CD14-positive monocyte (primary cell): Measurements from ENCODE around the gene NRXN3. TPM values are rescaled to one million over a fixed set of nuclear protein-coding genes. Genes with fewer than 3 reads are reported as not detected.

Experiments
- DNase-seq, 3 donors: peaks; one replicate each; pipeline ENCODE4 v3.0.0-alpha.2; 2011 to 2022
- H2AFZ ChIP-seq: 2 replicates; pipeline ENCODE4 v1.6.0; 2012; ENCODE audit warnings: mild to moderate bottlenecking, low read depth, low read length, inconsistent platforms; ENCODE audit not compliant: insufficient read depth, poor library complexity, severe bottlenecking
- H3K27ac ChIP-seq, 2 donors: 1 replicate in 1 of 2; 2 replicates in 1 of 2; pipeline ENCODE4 v1.5.1; 2012 to 2013; ENCODE audit warnings: low read length in 2 of 2, control low read depth in 1 of 2, inconsistent platforms in 1 of 2, low read depth in 1 of 2, mild to moderate bottlenecking in 1 of 2
- H3K27me3 ChIP-seq, 2 donors: one replicate each; pipeline versions ENCODE4 v1.6.0 to v1.6.1; 2011 to 2013; ENCODE audit warnings: low read length in 2 of 2; ENCODE audit not compliant: control insufficient read depth in 2 of 2, insufficient read depth in 2 of 2
- H3K36me3 ChIP-seq, 2 donors: replicated peaks in 1 of 2; 1 replicate in 1 of 2; 2 replicates in 1 of 2; pipeline versions ENCODE4 v1.5.1 to v1.6.1; 2012 to 2013; ENCODE audit warnings: low read length in 2 of 2, control low read depth in 1 of 2, inconsistent platforms in 1 of 2, mild to moderate bottlenecking in 1 of 2; ENCODE audit not compliant: insufficient read depth in 2 of 2, control insufficient read depth in 1 of 2
- H3K4me1 ChIP-seq, 2 donors: 1 replicate in 1 of 2; 2 replicates in 1 of 2; pipeline versions ENCODE4 v1.5.1 to v1.6.1; 2012 to 2013; ENCODE audit warnings: low read length in 2 of 2, control low read depth in 1 of 2, inconsistent platforms in 1 of 2, mild to moderate bottlenecking in 1 of 2, moderate library complexity in 1 of 2; ENCODE audit not compliant: insufficient read depth in 2 of 2, control insufficient read depth in 1 of 2
- H3K4me2 ChIP-seq: replicated peaks from 2 replicates; pipeline ENCODE3; 2012; ENCODE audit warnings: low read length, moderate library complexity, mild to moderate bottlenecking; ENCODE audit not compliant: poor library complexity, severe bottlenecking; ENCODE audit errors: extremely low read depth
- H3K4me3 ChIP-seq, 3 experiments: fragments of 200-600 bp in 1 of 3; sonication (generic) in 1 of 3; replicated peaks in 1 of 3; 1 replicate in 2 of 3; 2 replicates in 1 of 3; pipeline ENCODE4 v1.5.1; 2011 to 2013; ENCODE audit warnings: low read length in 3 of 3, mild to moderate bottlenecking in 3 of 3, control low read depth in 2 of 3, low read depth in 2 of 3, inconsistent platforms in 1 of 3, moderate library complexity in 1 of 3
- H3K79me2 ChIP-seq: 2 replicates; pipeline ENCODE4 v1.6.0; 2012; ENCODE audit warnings: mild to moderate bottlenecking, control low read depth, inconsistent platforms, low read length, moderate library complexity; ENCODE audit not compliant: insufficient read depth
- H3K9ac ChIP-seq: 2 replicates; pipeline ENCODE4 v1.6.0; 2017; ENCODE audit warnings: low read length, mild to moderate bottlenecking; ENCODE audit not compliant: insufficient read depth, poor library complexity, severe bottlenecking
- H3K9me3 ChIP-seq, 2 donors: replicated peaks in 1 of 2; 1 replicate in 1 of 2; 2 replicates in 1 of 2; pipeline versions ENCODE4 v1.5.1 to v1.6.1; 2012 to 2013; ENCODE audit warnings: low read length in 2 of 2, control low read depth in 1 of 2; ENCODE audit not compliant: control insufficient read depth in 1 of 2, insufficient read depth in 1 of 2
- H4K20me1 ChIP-seq: 2 replicates; pipeline ENCODE4 v1.6.0; 2012; ENCODE audit warnings: mild to moderate bottlenecking, low read length, control low read depth, moderate library complexity; ENCODE audit not compliant: insufficient read depth
- H3K27ac Mint-ChIP-seq, 7 donors: one replicate each; pipeline ENCODE4 v1.8.0; 2020; ENCODE audit warnings: mild to moderate bottlenecking in 7 of 7, mixed read lengths in 7 of 7, moderate library complexity in 6 of 7, inconsistent platforms in 2 of 7
- H3K27me3 Mint-ChIP-seq, 3 donors: one replicate each; pipeline ENCODE4 v1.8.0; 2021 to 2022; ENCODE audit warnings: low read depth in 3 of 3, mild to moderate bottlenecking in 3 of 3, mixed read lengths in 3 of 3, moderate library complexity in 3 of 3, inconsistent platforms in 1 of 3
- H3K36me3 Mint-ChIP-seq, 2 donors: one replicate each; pipeline ENCODE4 v1.8.0; 2020; ENCODE audit warnings: mixed read lengths in 2 of 2, inconsistent platforms in 1 of 2, mild to moderate bottlenecking in 1 of 2
- H3K4me1 Mint-ChIP-seq: one replicate; pipeline ENCODE4 v1.8.0; 2020; ENCODE audit warnings: mild to moderate bottlenecking, mixed read lengths
- H3K4me3 Mint-ChIP-seq, 2 donors: one replicate each; pipeline ENCODE4 v1.8.0; 2020; ENCODE audit warnings: mild to moderate bottlenecking in 2 of 2, mixed read lengths in 2 of 2, moderate library complexity in 1 of 2
- H3K9me3 Mint-ChIP-seq, 7 donors: one replicate each; pipeline ENCODE4 v1.8.0; 2020 to 2022; ENCODE audit warnings: mixed read lengths in 7 of 7, mild to moderate bottlenecking in 6 of 7, moderate library complexity in 6 of 7, inconsistent platforms in 2 of 7
- CTCF ChIP-seq: fragments of 200-600 bp; IDR thresholded peaks from one replicate; pipeline ENCODE4 v1.8.0; 2022; ENCODE audit warnings: antibody characterized with exemption, mild to moderate bottlenecking
- WGBS: methylation state at CpG from one replicate; pipeline ENCODE4 v1.1.5; 2013; ENCODE audit warnings: missing lambda C conversion rate; ENCODE audit not compliant: insufficient coverage; 5-methylcytosine and 5-hydroxymethylcytosine counted together
- intact Hi-C, 2 donors: fragments of 100-400 bp; cut with micrococcal nuclease; formaldehyde crosslinking; loops; one replicate each; pipeline versions ENCODE4 v1.15.0 to v1.15.1; 2023
- polyA plus RNA-seq, 3 donors: library from polyadenylated mRNA; depleted of rRNA in 1 of 3; unstranded in 2 of 3; stranded (reverse) in 1 of 3; fragments of 300-500 nt in 2 of 3; fragments of >200 nt in 1 of 3; fragmentation: Illumina TruSeq in 2 of 3; gene quantifications; 1 replicate in 2 of 3; 2 replicates in 1 of 3; pipeline ENCODE4 v1.2.3, GENCODE V29; 2012 to 2021

The NRXN3 gene
- polyA plus RNA-seq, 3 donors = not detected

DNA sequence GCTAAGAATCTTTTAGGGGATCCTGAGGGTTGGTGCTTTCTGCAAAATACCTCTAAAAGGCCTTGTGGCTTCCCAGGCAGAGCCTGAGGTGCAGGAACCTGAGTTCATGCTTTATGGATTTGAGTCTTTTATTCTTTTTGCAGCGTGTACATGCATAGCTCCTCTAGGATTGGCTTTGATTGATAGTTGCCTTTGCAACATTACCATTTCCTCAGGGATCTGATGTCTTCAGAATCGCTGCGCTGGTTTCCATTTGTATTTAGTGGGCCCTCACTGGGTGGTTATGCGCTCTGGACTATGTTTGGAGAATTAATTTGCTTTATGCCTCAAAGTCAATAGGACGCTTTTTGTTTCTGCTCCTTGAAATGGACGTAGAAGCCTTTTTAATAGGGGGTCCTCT, 16.1 kb downstream of the NRXN3 start:
- Histone ChIP-seq H3K4me1 (no peaks in the 10 kb centered on the region), H3K27ac (no peak overlapping the region), H2AFZ (no peak overlapping the region), H3K9ac (no peak overlapping the region), H3K36me3 (no peaks in the 10 kb centered on the region), H3K79me2 (no peaks in the 10 kb centered on the region), H3K27me3 (no peaks in the 10 kb centered on the region), H4K20me1 (no peaks in the 10 kb centered on the region), H3K4me3 (no peak overlapping the region), H3K4me2 (no peak overlapping the region), H3K9me3 (no peaks in the 10 kb centered on the region)
- H3K4me1 Mint-ChIP-seq = no peaks in the 10 kb centered on the region
- no peak for DNase-seq
- TF ChIP-seq CTCF = no peak
- intact Hi-C loops = no loop called here
- H3K4me3 Mint-ChIP-seq = no peak overlapping the region
- peaks cover 0 to 2% (median 0%) of the 10 kb centered on the region in 7 donors for H3K9me3 Mint-ChIP-seq
- H3K27me3 Mint-ChIP-seq = peaks cover 10 to 27% (median 11%) of the 10 kb centered on the region in 3 donors
- no peak overlapping the region for H3K27ac Mint-ChIP-seq
- 79% methylated on average over 5 of the region's 6 CpGs for WGBS
- H3K36me3 Mint-ChIP-seq = no peaks in the 10 kb centered on the region

DNA sequence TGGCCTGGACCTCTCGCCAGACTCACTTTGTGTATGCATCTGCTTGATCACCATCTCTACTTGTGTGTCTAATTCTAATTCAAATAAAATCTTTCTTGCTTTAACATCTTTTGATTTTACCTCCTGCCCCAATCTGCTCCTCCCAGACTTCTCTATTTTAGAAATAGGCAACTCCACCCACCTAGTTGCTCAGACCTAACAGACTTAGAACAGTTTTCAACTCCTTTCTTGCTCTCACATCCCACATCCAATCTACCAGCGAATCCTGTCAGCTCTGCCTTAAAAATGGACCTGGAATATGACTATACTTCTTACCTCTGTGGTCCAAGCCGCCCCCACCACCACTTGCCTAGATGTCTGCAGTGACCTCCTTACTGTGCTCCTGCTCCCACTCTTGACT, 18.7 kb downstream of the NRXN3 start:
- Mint-ChIP-seq H3K27me3 (peaks cover 6 to 25% (median 13%) of the 10 kb centered on the region in 3 donors), H3K36me3 (no peaks in the 10 kb centered on the region), H3K27ac (peak overlapping the region in 1 of 7 donors; percentile 22), H3K9me3 (peaks cover 0 to 2% (median 0%) of the 10 kb centered on the region in 7 donors), H3K4me1 (no peaks in the 10 kb centered on the region), H3K4me3 (no peak overlapping the region)
- TF ChIP-seq CTCF = no peak
- Histone ChIP-seq H3K27ac (no peak overlapping the region), H3K36me3 (no peaks in the 10 kb centered on the region), H3K9me3 (no peaks in the 10 kb centered on the region), H3K4me1 (no peaks in the 10 kb centered on the region), H3K27me3 (no peaks in the 10 kb centered on the region), H3K4me3 (no peak overlapping the region), H4K20me1 (no peaks in the 10 kb centered on the region), H3K9ac (no peak overlapping the region), H3K79me2 (no peaks in the 10 kb centered on the region), H2AFZ (no peak overlapping the region), H3K4me2 (no peak overlapping the region)
- DNase-seq = no peak
- 90% methylated on average over 2 of the region's 3 CpGs for WGBS
- intact Hi-C loops = no loop called here
